ENCODE data around the gene PRKCA. TPM values are rescaled to one million over a fixed set of nuclear protein-coding genes. Genes with fewer than 3 reads are reported as not detected.

PRKCA gene
- total and polyA plus RNA-seq, 10 of the 15 experiments (the other 5 are each of a cell fraction or from before 2014, with no cell fraction given), result 0.11 to 14.6 (median 0.72) TPM

DNA sequence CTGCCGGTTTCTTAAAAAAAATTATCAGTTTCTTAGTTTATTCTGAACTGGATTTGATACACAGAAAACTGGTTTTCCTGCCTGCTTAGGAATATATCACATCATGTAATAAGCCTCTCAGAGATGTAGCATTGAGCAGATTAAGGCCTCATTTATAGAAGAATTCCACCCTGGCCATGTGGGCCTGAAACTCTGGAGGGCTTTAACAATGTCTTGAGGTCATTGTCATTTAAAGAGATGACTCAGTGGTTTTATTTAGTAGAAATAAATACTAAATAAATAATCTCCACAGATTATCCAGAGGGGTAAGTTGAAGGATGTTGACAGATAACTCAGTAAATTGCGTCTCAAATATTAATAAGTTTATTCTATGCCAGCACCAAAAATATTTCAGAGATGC is 56.9 kb downstream of the PRKCA start:
- Histone ChIP-seq H4K20me1 (ENCODE audit: control insufficient read depth, insufficient read depth) (no peaks in the 10 kb centered on the region), H3K36me3 (ENCODE audit: control insufficient read depth in 2 of 2, insufficient read depth in 2 of 2, low read length in 1 of 2) (no peaks in the 10 kb centered on the region), H2AFZ (ENCODE audit: control insufficient read depth, low read depth, low read length) (no peak overlapping the region), H3K79me2 (ENCODE audit: control insufficient read depth, insufficient read depth, low read length) (no peaks in the 10 kb centered on the region), H3K9ac (ENCODE audit: control insufficient read depth, insufficient read depth, low read length) (no peak overlapping the region), H3K4me3 (no peak overlapping the region), H3K4me2 (ENCODE audit: control insufficient read depth, insufficient read depth) (no peak overlapping the region), H3K27ac (ENCODE audit: control insufficient read depth, insufficient read depth) (no peak overlapping the region), H3K9me3 (replicated peaks; ENCODE audit: control insufficient read depth, insufficient read depth, low read length) (no peaks in the 10 kb centered on the region), H3K27me3 (replicated peaks in 1 of 2; ENCODE audit: control insufficient read depth in 2 of 2, insufficient read depth in 2 of 2, low read length in 1 of 2) (no peaks in the 10 kb centered on the region), H3K4me1 (ENCODE audit: control insufficient read depth, insufficient read depth, low read length) (no peaks in the 10 kb centered on the region; the same call in 1 of the 2 replicates)
- RAD21 ChIA-PET (ENCODE audit: unreplicated experiment), result no interaction called here
- SMC1A ChIA-PET (ENCODE audit: uncharacterized antibody, unreplicated experiment), result no interaction called here
- 20% methylated on average over 2 of the region's 2 CpGs for WGBS (ENCODE audit: insufficient coverage, insufficient replicate concordance, low lambda C conversion rate, missing lambda C conversion rate)
- no peak for DNase-seq (ENCODE audit: low read depth, low spot score)
- in situ Hi-C loops (cut with MboI), result no loop called here
- CTCF ChIA-PET, result interaction anchor here (1.6 kb wide), 1 partner anchor 11 kb away, joined by 5 read pairs; no protein-coding TSS in a partner anchor
- no peak for FAIRE-seq
- intact Hi-C loops (cut with micrococcal nuclease; ENCODE audit: unreplicated experiment), result no loop called here
- no peak for ATAC-seq
- BruUV-seq (replicated peaks), result no TSS peak
- POLR2A ChIA-PET, result no interaction called here
- TF ChIP-seq EZH2 (IDR thresholded peaks at IDR 0.05; ENCODE audit: borderline replicate concordance, control insufficient read depth, low read depth, low read length) (no peak), SUPT20H (IDR thresholded peaks at IDR 0.05; ENCODE audit: borderline replicate concordance, control insufficient read depth, low read depth, low read length) (no peak), YY1 (IDR thresholded peaks at IDR 0.05; ENCODE audit: low read depth, low read length) (no peak), BRCA1 (IDR thresholded peaks at IDR 0.05; ENCODE audit: low read depth, low read length) (no peak), SIN3A (IDR thresholded peaks at IDR 0.05; ENCODE audit: low read depth, low read length) (no peak), MEF2A (IDR thresholded peaks at IDR 0.05; ENCODE audit: insufficient read depth, low read depth, low read length) (no peak), YBX1 (IDR thresholded peaks at IDR 0.05) (no peak), CHD4 (IDR thresholded peaks at IDR 0.05) (no peak), SMAD1 (IDR thresholded peaks at IDR 0.05; ENCODE audit: low read depth, partially characterized antibody) (no peak)
- TF ChIP-seq, protein P1, sequence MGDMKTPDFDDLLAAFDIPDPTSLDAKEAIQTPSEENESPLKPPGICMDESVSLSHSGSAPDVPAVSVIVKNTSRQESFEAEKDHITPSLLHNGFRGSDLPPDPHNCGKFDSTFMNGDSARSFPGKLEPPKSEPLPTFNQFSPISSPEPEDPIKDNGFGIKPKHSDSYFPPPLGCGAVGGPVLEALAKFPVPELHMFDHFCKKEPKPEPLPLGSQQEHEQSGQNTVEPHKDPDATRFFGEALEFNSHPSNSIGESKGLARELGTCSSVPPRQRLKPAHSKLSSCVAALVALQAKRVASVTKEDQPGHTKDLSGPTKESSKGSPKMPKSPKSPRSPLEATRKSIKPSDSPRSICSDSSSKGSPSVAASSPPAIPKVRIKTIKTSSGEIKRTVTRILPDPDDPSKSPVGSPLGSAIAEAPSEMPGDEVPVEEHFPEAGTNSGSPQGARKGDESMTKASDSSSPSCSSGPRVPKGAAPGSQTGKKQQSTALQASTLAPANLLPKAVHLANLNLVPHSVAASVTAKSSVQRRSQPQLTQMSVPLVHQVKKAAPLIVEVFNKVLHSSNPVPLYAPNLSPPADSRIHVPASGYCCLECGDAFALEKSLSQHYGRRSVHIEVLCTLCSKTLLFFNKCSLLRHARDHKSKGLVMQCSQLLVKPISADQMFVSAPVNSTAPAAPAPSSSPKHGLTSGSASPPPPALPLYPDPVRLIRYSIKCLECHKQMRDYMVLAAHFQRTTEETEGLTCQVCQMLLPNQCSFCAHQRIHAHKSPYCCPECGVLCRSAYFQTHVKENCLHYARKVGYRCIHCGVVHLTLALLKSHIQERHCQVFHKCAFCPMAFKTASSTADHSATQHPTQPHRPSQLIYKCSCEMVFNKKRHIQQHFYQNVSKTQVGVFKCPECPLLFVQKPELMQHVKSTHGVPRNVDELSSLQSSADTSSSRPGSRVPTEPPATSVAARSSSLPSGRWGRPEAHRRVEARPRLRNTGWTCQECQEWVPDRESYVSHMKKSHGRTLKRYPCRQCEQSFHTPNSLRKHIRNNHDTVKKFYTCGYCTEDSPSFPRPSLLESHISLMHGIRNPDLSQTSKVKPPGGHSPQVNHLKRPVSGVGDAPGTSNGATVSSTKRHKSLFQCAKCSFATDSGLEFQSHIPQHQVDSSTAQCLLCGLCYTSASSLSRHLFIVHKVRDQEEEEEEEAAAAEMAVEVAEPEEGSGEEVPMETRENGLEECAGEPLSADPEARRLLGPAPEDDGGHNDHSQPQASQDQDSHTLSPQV (IDR thresholded peaks at IDR 0.05), result no peak
- TF ChIP-seq, protein P2, sequence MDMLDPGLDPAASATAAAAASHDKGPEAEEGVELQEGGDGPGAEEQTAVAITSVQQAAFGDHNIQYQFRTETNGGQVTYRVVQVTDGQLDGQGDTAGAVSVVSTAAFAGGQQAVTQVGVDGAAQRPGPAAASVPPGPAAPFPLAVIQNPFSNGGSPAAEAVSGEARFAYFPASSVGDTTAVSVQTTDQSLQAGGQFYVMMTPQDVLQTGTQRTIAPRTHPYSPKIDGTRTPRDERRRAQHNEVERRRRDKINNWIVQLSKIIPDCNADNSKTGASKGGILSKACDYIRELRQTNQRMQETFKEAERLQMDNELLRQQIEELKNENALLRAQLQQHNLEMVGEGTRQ (IDR thresholded peaks at IDR 0.05; ENCODE audit: borderline replicate concordance, low read depth, low read length), result no peak
- TF ChIP-seq, protein P3, sequence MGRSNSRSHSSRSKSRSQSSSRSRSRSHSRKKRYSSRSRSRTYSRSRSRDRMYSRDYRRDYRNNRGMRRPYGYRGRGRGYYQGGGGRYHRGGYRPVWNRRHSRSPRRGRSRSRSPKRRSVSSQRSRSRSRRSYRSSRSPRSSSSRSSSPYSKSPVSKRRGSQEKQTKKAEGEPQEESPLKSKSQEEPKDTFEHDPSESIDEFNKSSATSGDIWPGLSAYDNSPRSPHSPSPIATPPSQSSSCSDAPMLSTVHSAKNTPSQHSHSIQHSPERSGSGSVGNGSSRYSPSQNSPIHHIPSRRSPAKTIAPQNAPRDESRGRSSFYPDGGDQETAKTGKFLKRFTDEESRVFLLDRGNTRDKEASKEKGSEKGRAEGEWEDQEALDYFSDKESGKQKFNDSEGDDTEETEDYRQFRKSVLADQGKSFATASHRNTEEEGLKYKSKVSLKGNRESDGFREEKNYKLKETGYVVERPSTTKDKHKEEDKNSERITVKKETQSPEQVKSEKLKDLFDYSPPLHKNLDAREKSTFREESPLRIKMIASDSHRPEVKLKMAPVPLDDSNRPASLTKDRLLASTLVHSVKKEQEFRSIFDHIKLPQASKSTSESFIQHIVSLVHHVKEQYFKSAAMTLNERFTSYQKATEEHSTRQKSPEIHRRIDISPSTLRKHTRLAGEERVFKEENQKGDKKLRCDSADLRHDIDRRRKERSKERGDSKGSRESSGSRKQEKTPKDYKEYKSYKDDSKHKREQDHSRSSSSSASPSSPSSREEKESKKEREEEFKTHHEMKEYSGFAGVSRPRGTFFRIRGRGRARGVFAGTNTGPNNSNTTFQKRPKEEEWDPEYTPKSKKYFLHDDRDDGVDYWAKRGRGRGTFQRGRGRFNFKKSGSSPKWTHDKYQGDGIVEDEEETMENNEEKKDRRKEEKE (IDR thresholded peaks at IDR 0.05), result no peak
- TF ChIP-seq, protein P4, sequence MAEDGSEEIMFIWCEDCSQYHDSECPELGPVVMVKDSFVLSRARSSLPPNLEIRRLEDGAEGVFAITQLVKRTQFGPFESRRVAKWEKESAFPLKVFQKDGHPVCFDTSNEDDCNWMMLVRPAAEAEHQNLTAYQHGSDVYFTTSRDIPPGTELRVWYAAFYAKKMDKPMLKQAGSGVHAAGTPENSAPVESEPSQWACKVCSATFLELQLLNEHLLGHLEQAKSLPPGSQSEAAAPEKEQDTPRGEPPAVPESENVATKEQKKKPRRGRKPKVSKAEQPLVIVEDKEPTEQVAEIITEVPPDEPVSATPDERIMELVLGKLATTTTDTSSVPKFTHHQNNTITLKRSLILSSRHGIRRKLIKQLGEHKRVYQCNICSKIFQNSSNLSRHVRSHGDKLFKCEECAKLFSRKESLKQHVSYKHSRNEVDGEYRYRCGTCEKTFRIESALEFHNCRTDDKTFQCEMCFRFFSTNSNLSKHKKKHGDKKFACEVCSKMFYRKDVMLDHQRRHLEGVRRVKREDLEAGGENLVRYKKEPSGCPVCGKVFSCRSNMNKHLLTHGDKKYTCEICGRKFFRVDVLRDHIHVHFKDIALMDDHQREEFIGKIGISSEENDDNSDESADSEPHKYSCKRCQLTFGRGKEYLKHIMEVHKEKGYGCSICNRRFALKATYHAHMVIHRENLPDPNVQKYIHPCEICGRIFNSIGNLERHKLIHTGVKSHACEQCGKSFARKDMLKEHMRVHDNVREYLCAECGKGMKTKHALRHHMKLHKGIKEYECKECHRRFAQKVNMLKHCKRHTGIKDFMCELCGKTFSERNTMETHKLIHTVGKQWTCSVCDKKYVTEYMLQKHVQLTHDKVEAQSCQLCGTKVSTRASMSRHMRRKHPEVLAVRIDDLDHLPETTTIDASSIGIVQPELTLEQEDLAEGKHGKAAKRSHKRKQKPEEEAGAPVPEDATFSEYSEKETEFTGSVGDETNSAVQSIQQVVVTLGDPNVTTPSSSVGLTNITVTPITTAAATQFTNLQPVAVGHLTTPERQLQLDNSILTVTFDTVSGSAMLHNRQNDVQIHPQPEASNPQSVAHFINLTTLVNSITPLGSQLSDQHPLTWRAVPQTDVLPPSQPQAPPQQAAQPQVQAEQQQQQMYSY (CRISPR knock-in tag; IDR thresholded peaks at IDR 0.05), result no peak

Measured in GM12878 (cell line).